H4 (cell line): ENCODE data around the gene ZNRF1. TPM values are rescaled to one million over a fixed set of nuclear protein-coding genes. Genes with fewer than 3 reads are reported as not detected.

Experiments used
- DNase-seq: peaks from one replicate; pipeline ENCODE4 v3.0.0-alpha.2; 2015; ENCODE audit warnings: low spot score
- total RNA-seq: library from RNA; depleted of rRNA; stranded (reverse); fragments of >200 nt; shearing (Covaris generic); gene quantifications from 2 replicates; pipeline ENCODE4 v1.2.3, GENCODE V29; 2014

Gene ZNRF1
- total RNA-seq, 1 experiment from 2014 or later: 3.8 TPM

DNA sequence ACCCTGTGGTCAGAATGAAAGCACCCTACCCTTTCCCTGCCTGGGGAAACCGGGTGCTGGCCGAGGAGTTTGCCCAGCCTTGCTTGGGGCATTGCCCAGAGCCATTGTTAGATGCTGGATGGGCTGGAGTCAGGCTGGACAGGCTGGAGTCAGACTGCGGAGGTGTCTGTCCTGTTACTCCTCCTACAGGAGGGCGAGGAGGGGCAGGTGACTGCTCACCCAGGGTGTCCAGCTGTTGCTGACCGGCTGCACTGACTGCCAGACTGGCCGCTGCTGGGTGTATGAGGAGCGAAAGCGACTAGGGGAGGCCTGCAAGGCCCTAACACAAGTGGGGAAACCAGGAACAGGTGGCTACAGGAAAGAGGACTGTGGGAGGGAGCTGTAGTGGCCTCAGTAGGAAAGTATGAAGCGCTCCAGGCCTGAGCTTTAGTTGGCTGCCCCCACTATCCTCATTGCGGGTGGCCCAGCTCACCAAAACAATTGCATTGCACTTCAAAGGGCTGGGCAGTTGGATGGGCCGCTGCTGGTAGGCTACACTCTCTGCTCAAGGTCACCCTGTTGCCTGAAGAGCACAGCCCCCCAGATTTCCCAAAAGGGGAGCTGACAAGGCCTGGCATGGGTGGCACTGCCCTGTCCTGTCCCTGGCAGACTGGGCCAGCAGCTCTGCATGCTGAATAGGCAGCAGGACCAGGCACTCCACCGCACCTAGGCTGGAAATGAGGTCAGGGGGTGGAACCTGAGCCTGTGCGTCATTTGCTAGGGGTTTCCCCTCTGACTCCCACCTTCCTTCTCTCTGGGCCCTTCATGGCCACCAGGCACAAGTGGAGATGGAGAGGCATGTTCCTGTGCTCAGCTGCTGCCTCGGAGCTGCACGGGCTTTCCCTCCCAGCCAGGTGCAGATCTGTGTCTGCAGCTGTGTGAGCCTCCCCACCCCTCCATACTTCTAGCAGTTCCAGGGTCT is 99.4 kb downstream of the ZNRF1 start:
- no peak for DNase-seq

DNA sequence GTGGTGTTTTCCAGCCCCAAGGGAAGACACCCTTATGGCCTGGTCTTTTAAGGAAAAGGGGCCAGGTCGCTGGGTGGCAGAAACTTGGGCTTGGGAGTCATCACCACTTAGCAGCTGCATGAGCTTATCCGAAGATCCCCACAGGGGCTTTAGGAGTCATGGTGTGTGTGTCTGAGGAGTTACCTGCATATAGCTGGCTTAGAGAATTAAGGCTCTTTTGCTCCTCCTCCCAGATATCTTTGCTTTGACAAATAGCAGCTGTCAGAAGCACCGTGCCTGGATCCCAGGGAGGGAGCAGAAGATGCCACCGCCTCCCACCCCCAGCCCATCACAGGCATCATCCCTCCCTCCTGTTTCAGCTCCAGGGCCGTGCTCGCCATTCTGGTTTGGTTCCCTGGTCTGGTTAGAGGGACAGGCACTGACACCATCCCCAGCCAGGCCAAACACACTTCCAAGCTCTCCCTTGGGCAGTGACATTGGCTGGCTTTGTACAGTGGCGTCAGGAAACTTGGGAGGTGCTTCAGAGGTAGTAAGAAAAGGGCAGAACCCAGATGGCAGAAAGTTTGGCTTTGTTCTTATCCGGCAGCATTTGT is 100.3 kb downstream of the ZNRF1 start:
- DNase-seq: no peak

GRCh38 chr16:75099738-75100602 is 101.1 kb downstream of the ZNRF1 start:
- DNase-seq: peak; percentile 23

DNA sequence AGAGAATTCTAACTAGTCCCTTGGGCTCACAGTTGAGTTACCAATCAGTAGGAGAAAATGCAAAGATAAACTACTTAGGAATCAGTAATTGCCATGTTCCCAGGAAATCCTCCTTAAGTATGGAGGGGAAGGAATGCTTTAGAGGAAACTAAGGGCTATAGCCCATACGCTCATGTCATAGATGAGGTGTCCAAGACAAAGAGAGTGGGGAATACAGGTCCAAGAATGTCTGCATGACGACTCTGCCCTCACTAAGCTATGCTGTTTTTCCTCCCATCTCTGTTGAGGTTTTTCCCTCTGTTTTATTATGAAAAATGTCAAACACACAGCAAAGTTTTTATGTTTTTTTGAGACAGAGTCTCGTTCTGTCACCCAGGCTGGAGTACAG is 101.8 kb downstream of the ZNRF1 start:
- no peak for DNase-seq

GRCh38 chr16:75101635-75102034 is 102.8 kb downstream of the ZNRF1 start:
- DNase-seq: no peak

- DNase-seq: no peak
These were observed 103.8 kb downstream of the ZNRF1 start for GRCh38 chr16:75102595-75102994.

GRCh38 chr16:75103994-75104393 is 105.2 kb downstream of the ZNRF1 start:
- DNase-seq: no peak

DNA sequence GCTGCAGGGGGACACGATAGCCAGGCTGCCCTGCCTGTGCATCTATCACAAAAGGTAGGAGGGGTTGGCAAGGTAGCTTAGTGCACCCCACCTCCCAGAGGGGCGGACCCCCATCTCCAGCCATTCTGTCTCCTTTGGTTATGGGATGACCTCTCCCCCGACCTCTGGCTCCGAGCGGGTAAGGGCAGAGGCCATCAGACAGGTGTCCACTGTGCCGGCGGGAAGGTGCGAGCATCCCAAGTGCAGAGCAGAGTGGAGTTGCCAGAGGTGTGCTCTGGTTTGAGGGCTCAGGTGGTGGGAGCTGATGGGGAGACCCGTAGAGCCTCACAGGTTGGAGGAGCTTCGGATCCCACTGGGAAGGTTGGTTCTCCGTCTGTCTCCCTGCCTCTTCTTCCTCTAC is 106.0 kb downstream of the ZNRF1 start:
- DNase-seq: no peak

DNA sequence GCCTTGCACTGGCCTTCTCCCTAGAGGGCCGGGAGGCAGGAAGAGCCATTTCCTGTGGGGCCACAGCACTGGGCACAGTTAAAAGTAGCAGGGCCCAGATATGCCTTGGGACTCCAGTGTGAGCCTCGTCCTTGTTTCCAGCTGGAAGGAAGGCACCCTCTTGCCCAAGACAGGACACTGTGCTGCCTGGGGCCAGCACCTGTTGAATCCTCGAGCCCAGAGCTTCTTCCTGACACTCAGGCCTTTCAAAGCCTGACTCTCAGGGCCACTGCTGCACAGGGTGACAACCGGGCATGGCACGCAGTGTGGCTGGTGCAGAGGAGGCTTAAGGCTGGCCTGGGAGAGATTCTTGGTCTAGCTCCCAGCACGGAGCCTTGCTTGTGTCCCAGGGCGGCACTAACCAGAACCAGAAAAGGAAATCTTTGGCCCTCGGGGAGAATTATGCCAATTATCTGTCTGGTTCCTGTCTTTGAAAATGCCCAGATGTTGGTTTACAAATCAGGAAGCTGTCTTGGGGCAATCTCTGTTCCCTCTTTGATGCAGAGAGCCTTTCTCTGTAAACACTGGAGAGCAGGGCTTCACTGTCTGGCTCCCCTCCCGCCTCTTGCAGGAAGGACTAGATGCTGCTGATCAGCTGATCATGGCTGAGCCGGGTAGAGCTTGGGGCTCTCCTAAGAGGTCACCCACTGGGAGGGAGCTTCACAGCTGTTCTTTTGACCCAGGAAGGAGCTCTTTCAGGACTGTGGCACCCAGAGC is 106.7 kb downstream of the ZNRF1 start:
- no peak for DNase-seq

DNA sequence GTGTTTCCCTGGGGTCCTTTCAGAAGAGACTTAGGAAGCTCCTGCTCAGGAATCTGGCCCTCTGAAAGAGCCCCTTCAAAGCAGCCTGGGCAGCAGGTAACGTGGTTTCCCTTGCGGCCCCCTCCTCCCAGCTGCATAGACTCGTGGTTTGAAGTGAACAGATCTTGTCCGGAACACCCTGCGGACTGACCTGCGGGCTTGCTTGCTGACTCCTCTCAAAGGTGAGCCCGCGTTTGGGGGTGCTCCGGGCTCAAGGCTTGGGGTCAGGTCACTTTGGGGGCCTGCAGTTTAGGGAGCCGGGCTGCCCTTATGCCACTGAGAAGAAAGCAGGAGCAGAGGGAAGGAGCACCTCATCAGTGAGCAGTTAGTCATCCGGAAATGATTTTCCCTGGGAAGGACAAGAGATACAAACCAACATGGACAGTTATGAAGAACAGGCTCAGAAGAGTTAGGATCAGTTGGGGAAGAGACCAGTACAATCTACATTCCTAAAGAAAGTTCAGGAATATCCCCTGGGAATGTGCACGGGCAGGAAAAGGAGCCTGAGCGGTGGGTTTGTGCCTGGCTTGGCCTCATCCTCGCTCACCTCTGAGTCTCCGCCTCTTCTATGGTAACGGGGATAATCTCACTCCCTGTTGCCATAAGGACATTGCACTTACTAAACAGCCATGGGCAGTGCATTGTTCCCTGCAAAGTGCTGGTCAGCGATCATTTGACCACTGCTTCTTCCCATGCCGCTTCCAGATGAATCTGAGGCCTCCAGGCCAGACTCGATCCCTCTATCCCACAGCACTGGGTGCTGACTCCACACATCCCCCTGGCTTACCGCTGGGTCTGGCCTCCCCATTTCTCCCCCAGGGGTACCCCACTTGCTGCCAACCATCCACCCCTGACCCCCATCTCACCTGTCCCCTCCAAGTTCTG is 107.8 kb downstream of the ZNRF1 start:
- DNase-seq: no peak

- no peak for DNase-seq
These were observed 108.7 kb downstream of the ZNRF1 start for GRCh38 chr16:75107505-75107904.

DNA sequence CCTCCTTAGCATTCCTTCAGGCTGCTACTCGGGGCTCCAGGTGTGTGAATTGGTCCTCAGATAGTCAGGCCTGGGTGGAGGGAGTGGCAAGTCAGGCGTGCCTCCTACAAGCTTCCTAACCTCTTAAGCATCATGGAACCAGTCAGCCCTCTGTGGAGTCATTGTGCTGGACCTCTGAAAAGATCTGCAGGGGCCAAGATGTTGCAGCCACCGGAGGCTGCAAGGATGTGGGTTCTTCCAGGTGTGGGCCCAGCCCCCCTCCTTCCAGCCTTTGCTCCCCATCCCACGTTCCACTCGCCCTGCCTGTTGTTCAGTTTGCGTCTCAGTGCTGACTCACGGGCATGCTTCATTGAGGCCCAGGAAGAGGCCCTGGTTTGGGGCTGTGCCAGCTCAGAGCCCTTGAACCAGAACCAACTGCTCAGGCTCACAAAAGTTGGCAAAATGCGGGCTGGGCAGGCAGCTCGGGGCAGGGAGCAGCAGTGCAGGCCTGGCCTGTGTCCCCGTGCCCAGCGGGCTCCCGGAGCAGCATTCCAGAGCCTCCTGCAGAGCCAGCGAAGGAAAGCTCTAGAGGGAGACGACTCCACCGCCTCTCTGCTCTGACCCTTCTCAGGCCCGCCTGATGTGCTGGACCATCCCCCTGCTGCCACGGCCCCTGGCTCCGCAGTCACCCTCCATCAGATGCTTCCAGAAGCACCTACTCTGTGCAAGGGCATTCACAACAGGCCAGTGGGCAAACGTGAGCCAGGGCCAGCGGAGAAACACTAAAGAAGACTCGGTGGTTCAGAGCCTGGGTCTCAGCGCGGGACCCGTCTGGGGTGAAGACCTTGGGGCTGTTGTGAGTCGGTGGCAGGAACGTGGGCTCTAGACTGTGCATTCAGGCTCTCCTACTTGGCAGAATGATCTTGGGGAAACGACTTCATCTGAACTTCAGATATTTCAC is 110.2 kb downstream of the ZNRF1 start:
- DNase-seq: peak; percentile 96

GRCh38 chr16:75109732-75110243 is 111.0 kb downstream of the ZNRF1 start:
- peak; percentile 53 for DNase-seq

DNA sequence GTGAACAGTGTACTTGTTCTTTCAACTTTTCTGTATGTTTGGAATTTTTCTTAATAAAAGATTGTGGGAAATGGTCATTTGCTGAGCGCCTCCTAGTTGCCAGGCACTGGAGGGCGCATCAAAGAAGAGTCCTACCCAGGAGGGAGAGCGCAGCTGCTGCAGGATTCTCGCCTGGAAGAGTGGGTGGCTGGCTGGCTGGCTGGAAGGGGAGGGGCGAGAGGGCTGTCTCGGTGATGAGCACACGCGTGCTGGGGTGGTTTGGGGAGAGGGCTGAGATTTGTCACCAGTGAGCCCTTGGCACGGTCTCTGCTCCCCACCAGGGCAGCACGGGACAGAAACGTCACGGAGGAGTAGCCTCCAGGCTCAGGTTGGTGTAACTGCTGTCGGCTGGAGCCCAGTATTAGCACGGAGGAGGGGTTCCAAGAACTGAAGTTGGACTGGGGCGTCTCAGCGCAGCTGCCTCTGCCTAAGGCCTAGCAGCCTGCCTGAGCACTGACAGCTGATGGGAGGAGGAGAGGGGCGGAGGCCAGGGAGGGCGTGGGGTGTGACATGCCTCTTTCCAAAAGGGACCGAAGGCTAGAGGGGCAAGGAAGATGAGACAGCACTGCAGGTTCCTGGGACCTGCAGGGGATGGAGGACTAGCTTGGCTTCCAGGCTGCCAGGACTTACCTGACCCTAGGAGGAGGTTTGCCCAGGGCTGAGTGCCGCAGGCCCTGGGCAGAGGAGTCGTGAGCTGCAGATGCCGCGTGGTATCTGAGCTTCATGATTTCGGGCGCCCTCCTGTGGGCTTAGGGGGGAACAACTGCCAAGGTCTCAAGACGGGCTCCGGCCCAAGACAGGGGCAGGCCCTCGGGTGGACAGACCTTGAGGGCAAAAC is 112.1 kb downstream of the ZNRF1 start:
- DNase-seq: peak; percentile 79

- no peak for DNase-seq
These were observed 112.7 kb downstream of the ZNRF1 start for GRCh38 chr16:75111514-75111940.

- DNase-seq: no peak
These were observed 113.3 kb downstream of the ZNRF1 start for GRCh38 chr16:75111961-75112733.
